ENCODE measurements around the gene ZNF12. TPM values are rescaled to one million over a fixed set of nuclear protein-coding genes. Genes with fewer than 3 reads are reported as not detected.
"Not testable (repeated sequence)": the region's sequence is repeated elsewhere in the genome, so short reads cannot be mapped to it uniquely, and the experiment has no call there.

The ZNF12 gene
- total RNA-seq, 2 experiments from 2014 or later = 17.2 to 18.2 TPM

DNA sequence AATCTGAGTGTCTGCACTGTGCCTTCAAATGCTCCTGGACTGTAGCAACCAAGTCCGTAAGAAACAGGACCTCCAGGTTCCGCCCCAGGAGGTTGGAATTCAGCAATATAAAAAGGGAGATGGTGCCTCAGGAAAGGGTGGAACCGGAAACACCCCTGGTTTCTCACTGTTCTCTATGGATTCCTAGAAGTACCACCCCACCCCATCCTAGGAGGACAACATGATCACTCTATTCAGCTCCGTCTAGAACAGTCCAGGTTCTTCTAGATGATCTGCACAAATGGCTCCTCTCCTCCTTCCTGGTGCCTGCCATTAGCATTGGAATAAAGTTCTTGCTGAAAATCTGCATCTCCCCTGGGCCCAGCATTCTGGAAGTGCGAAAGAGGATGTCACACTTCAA lies 7.6 kb upstream of the ZNF12 start:
- DNase-seq = no peak
- Mint-ChIP-seq H3K27ac (no peak overlapping the region), H3K4me3 (no peak overlapping the region), H3K27me3 (peaks cover 27% of the 10 kb centered on the region), H3K4me1 (peaks cover 5% of the 10 kb centered on the region), H3K9me3 (no peaks in the 10 kb centered on the region), H3K36me3 (no peaks in the 10 kb centered on the region)

DNA sequence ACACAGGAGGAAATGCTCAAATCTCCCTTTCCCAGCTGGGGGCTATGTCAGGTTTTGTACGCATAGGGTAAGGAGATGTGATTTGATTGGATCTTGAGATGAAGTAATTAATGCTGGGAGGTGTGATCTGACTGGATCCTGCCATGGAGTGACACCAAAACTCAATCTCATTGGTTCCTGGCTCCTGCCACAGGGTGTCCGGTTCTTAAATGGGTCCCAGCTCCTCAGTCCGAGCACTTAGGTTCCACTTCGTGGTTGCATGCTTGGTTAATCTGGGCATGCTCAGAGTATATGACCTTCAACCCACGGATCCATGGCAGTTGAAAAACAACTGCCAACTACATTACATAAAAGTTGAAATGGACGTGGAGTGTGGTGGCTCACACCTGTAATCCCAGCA lies 3.1 kb upstream of the ZNF12 start:
- Mint-ChIP-seq H3K27ac (no peak overlapping the region), H3K27me3 (peaks cover 16% of the 10 kb centered on the region), H3K36me3 (peaks cover 15% of the 10 kb centered on the region), H3K4me1 (peaks cover 14% of the 10 kb centered on the region), H3K4me3 (no peak overlapping the region), H3K9me3 (peaks cover 10% of the 10 kb centered on the region)
- DNase-seq = peak; percentile 29

DNA sequence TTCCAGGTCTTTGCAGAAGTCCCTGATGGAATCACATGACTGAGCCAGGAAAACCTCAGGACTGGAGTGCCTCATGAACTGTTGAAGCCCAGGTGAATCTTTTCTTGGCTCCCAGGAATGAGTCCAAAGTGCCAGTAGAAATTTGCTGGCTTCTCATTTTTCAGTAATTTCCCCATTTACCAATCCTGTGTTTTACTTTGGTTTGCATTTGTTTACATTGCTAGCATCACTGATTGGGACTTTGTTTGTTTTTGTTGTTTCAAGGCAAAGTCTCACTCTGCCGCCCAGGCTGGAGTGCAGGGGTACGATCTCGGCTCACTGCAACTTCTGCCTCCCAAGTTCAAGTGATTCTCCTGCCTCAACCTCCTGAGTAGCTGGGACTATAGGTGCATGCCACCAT lies 1.6 kb upstream of the ZNF12 start:
- no peak overlapping the region for H3K4me3 Mint-ChIP-seq
- H3K9me3 Mint-ChIP-seq = peaks cover 16% of the 10 kb centered on the region
- H3K27me3 Mint-ChIP-seq = peaks cover 12% of the 10 kb centered on the region
- no peak overlapping the region for H3K27ac Mint-ChIP-seq
- peaks cover 21% of the 10 kb centered on the region for H3K4me1 Mint-ChIP-seq
- DNase-seq = no peak
- peaks cover 27% of the 10 kb centered on the region for H3K36me3 Mint-ChIP-seq

DNA sequence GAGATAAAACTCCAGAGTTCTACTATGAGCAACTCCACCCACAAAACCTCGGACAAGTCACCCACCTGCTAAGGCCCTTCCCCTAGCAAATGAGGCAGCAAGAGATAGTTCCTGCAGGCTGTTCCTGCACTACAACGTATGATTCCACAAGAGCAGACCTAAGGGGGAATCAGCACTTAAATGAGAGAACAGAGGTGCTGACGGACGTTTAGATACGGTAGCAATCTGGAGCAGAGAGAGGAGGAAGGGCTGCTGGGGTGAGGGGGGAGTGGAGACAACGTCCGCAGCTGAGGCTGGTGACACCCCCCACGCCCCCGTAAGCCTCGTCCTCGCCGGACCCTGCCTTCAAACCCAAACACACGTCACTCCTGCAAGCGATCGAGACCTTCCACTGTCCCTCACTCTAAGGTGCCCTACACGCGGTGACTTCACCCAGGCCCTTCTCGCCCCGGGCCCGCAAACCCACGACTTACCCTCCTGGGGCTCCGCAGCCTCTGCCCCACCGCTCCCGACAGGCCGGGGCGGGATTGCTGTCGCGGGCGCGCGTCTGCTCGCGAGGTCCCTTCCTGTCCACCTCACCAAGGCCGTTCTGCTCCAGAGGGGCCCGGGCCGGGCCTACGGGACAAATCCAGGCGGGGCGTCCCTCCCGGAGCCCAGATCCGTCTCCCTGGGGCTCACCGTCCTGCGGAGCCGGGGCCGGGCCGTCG lies 635 bp downstream of the ZNF12 start:
- Mint-ChIP-seq H3K4me3 (peak overlapping the region; percentile 88), H3K4me1 (peaks cover 32% of the 10 kb centered on the region), H3K27me3 (peaks cover 5% of the 10 kb centered on the region), H3K36me3 (peaks cover 34% of the 10 kb centered on the region), H3K27ac (peak overlapping the region; percentile 87), H3K9me3 (peaks cover 35% of the 10 kb centered on the region)
- DNase-seq = peak; percentile 35

DNA sequence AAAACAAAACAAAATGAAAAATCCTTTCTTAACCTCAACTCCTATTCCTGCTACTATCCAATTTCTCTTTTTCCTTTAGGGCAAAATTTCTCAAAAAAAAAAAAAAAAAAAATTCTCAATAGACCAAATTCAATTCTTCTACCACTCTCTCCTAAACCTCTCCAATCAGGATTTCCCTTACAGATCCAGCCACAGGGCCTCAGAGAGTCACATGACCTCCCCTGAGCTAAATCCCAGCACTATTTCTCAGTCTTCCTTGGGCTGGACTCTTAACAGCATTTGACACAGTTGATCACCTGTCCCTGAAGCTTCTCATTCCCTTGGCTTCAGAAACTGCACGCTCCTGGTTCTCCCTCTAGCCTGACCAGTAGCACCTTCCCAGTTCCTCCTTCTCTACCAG lies 4.9 kb downstream of the ZNF12 start:
- H3K27ac Mint-ChIP-seq = no peak overlapping the region
- DNase-seq = no peak
- H3K9me3 Mint-ChIP-seq = peaks cover 49% of the 10 kb centered on the region
- H3K27me3 Mint-ChIP-seq = no peaks in the 10 kb centered on the region
- no peak overlapping the region for H3K4me3 Mint-ChIP-seq
- H3K36me3 Mint-ChIP-seq = peaks cover 31% of the 10 kb centered on the region
- peaks cover 23% of the 10 kb centered on the region for H3K4me1 Mint-ChIP-seq

DNA sequence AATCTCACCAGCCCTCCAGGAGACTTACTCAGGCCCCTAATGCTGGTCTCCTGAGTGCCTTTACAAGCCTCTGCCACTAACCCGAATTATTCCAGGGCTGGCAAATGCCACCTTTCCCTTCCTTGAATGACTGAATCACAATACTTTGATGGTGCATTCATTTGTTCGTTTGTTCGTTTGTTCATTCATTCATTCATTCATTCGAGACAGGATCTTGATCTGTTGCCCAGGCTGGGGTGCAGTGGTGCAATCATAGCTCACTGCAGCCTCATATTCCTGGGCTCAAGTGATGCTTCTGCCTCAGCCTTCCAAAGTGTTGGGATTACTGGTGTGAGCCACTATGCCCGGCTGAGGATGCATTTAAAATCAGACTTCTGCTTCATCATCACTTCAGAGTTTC lies 6.0 kb downstream of the ZNF12 start:
- H3K4me1 Mint-ChIP-seq = peaks cover 23% of the 10 kb centered on the region
- DNase-seq = no peak
- no peak overlapping the region for H3K27ac Mint-ChIP-seq
- peaks cover 49% of the 10 kb centered on the region for H3K9me3 Mint-ChIP-seq
- H3K36me3 Mint-ChIP-seq = peaks cover 29% of the 10 kb centered on the region
- no peaks in the 10 kb centered on the region for H3K27me3 Mint-ChIP-seq
- H3K4me3 Mint-ChIP-seq = no peak overlapping the region

DNA sequence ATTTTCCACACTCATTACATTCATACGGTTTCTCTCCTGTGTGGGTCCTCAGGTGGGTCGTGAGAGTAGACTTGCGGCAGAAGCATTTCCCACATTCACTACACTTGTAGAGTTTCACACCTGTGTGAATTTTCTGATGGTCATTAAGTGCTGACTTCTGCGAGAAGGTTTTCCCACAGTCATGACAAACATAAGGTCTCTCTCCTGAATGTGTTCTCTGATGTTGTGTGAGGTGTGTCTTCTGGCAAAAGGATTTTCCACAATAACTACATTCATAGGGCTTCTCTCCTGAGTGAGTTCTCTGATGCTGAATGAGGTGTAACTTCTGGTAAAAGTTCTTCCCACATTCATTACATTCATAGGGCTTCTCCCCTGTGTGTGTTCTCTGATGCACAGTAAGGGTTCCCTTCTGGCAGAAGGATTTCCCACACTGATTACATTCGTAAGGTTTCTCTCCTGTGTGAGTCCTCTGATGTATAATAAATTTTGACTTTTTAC lies 15.1 kb downstream of the ZNF12 start:
- Mint-ChIP-seq H3K4me3 (no peak overlapping the region), H3K36me3 (peaks cover 31% of the 10 kb centered on the region), H3K9me3 (peaks cover 46% of the 10 kb centered on the region), H3K27me3 (no peaks in the 10 kb centered on the region), H3K27ac (peak overlapping the region; percentile 48), H3K4me1 (no peaks in the 10 kb centered on the region)
- DNase-seq = no peak

DNA sequence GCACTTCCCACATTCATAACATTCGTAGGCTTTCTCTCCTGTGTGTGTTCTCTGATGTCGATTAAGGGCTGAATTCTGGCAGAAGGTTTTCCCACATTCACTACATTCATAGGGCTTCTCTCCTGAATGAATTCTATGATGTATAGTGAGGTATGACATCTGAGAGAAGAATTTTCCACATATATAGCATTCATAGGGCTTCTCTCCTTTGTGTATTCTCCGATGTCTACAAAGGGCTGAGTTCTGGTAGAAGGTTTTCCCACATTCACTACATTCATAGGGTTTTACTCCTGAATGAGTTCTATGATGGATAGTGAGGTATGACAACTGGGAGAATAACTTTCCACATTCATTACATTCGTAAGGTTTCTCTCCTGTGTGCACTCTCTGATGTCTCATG lies 15.6 kb downstream of the ZNF12 start:
- Mint-ChIP-seq H3K27ac (no peak overlapping the region), H3K4me1 (no peaks in the 10 kb centered on the region), H3K4me3 (no peak overlapping the region), H3K27me3 (no peaks in the 10 kb centered on the region), H3K36me3 (peaks cover 36% of the 10 kb centered on the region), H3K9me3 (peaks cover 52% of the 10 kb centered on the region)
- DNase-seq = no peak

DNA sequence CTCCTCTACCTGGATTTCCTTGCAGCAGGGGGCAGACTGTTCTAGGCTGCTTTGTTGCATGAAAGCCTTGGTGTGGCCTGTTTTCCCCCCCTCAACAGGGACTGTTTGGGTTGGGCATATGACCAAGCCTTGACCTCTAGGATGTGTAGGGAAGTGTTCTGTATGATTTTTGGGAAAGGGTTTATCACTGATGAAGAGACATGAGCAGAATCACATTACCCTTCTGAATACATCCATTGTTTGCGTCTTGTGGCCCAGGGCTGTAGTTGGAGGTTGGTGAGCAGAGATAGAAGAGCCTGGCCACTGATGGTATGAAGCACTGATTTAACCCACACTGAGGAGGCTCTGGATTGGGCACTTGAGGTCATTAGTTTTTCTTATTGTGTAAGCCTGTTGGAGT lies 26.6 kb downstream of the ZNF12 start:
- no peaks in the 10 kb centered on the region for H3K4me1 Mint-ChIP-seq
- no peak overlapping the region for H3K4me3 Mint-ChIP-seq
- DNase-seq = no peak
- peaks cover 75% of the 10 kb centered on the region for H3K9me3 Mint-ChIP-seq
- H3K27ac Mint-ChIP-seq = no peak overlapping the region
- H3K36me3 Mint-ChIP-seq = peaks cover 19% of the 10 kb centered on the region
- H3K27me3 Mint-ChIP-seq = no peaks in the 10 kb centered on the region

DNA sequence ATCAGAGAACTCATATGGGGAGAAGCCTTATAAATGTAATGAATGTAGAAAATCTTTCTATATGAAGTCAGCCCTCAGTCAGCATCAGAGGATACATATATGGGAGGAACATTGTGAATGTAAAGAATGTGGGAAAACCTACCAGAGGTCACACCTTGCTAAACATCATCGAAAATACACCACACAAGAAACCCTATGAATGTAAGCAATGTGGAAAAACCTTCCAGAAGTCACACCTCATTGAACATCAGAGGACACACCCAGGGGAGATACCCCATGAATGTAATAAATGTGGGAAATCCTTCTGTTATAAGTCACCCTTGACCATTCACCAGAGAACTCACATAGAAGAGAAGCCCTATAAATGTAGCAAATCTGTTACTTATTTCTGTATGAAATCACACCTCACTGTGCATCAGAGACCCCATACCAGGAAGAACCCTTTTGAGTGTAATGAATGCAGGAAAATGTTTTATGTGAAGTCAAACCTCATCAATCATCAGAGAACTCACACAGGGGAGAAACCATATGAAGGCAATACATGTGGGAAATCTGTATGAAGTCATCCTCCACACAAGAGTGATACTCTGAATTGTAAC lies 30.8 kb downstream of the ZNF12 start:
- no peaks in the 10 kb centered on the region for H3K4me1 Mint-ChIP-seq
- no peak overlapping the region for H3K4me3 Mint-ChIP-seq
- H3K27me3 Mint-ChIP-seq = no peaks in the 10 kb centered on the region
- no peak for DNase-seq
- H3K36me3 Mint-ChIP-seq = peaks cover 32% of the 10 kb centered on the region
- H3K9me3 Mint-ChIP-seq = peaks cover 65% of the 10 kb centered on the region
- H3K27ac Mint-ChIP-seq = no peak overlapping the region

DNA sequence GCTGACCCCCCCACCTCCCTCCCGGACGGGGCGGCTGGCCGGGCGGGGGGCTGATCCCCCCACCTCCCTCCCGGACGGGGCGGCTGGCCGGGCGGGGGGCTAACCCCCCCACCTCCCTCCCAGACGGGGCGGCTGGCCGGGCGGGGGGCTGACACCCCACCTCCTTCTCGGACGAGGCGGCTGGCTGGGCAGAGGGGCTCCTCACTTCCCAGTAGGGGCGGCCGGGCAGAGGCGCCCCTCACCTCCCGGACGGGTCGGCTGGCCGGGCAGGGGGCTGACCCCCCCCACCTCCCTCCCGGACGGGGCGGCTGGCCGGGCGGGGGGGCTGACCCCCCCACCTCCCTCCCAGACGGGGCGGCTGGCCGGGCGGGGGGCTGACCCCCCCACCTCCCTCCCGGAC lies 35.9 kb downstream of the ZNF12 start:
- not testable (repeated sequence) for H3K27me3 Mint-ChIP-seq, DNase-seq, H3K4me3 Mint-ChIP-seq, H3K27ac Mint-ChIP-seq, H3K4me1 Mint-ChIP-seq
- H3K36me3 Mint-ChIP-seq = peaks cover 62% of the 10 kb centered on the region
- peaks cover 59% of the 10 kb centered on the region for H3K9me3 Mint-ChIP-seq

DNA sequence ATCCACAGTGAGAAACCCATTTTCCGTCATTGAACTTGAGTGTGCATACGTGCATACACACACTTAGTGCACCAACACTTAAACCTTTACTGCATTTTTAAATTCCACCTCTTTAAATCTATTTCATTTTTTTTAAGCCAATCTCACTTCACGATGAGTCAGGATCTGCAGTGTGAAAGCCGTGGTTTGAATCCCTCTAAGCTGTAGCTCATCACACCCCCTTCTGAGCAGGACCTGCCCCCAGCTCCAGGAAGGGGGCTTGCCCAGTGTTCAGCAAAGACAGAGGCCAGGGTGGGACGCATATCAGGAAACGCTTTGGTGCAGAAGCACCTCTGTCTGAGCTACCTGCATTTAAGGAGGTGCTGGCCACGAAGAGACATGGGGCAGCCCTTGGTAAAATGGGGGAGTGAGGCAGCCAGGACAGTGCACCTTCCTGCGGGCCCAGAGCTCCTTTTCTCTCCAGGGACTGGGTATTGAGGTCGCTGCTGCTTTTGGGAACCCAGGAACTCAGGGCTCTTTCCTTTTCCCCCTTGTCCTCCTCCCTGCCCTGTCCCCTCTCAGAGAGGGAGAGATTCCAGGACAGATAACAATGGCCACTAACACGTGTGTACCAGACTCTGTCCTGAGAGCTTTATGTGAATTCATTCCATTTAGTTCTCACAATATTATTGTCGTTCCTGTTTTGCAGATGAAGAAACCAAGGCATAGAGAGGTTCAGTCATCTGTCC lies 48.0 kb downstream of the ZNF12 start:
- DNase-seq = no peak
- Mint-ChIP-seq H3K27me3 (no peaks in the 10 kb centered on the region), H3K4me3 (no peak overlapping the region), H3K36me3 (peaks cover 12% of the 10 kb centered on the region), H3K9me3 (no peaks in the 10 kb centered on the region), H3K27ac (no peak overlapping the region), H3K4me1 (peaks cover 15% of the 10 kb centered on the region)

DNA sequence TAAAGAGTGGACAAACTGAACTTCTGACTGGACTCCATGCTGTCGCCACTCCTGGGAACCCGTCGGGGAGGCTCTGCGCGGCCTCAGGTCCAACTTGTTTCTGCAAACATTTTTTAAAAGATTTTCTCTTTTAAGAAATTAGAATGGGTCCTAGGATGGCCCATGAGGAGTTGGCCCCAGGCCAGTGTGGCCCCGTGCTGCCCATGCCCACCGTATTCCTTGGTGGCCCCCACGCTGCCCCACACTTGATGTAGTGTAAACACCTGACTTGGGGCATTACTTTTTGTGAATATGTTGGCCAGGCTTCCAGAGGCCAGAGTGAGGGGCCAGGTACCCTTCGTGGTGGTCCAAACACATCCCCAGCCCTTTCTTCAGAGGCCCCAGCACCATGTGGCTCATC lies 50.3 kb downstream of the ZNF12 start:
- H3K36me3 Mint-ChIP-seq = peaks cover 19% of the 10 kb centered on the region
- no peaks in the 10 kb centered on the region for H3K27me3 Mint-ChIP-seq
- peaks cover 15% of the 10 kb centered on the region for H3K4me1 Mint-ChIP-seq
- no peak for DNase-seq
- no peak overlapping the region for H3K4me3 Mint-ChIP-seq
- no peak overlapping the region for H3K27ac Mint-ChIP-seq
- no peaks in the 10 kb centered on the region for H3K9me3 Mint-ChIP-seq

DNA sequence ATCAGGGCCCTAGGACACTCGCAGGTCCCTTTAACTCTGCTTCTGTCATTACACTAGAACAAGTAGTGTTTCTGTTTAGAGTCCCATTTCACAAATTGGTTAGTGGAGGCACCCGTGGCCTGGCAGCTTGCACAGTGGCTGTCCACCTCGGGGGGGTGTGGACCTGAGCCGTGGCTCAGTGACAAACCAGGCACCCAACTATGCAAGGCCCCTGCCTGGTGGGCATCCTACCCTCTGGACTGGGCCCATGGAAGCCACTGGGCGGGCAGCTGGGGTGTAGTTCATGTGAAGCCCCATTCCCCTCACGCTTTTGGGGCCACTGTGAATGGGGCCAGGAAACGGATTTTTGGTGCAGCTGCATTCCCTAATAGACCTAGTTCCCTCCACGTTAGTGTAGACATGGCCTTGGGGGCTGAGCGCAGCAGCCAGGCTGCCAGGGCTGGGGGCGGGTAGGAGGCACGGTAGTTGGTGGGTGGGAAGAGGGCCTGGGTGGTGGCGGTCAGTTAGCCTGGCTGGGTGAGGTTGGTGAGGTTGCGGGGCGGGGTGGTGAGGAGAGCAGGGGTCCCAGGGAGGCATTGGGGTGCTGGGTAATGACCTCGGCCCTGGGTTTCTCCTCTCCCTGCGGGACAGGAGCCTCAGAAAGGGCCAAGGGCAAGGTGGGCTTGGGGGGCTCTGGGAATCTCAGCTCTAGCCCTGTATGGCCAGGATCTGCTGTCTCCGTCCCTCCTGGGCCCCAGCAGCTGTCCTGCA lies 50.9 kb downstream of the ZNF12 start:
- peaks cover 12% of the 10 kb centered on the region for H3K4me1 Mint-ChIP-seq
- H3K36me3 Mint-ChIP-seq = peaks cover 25% of the 10 kb centered on the region
- no peak overlapping the region for H3K4me3 Mint-ChIP-seq

More for the DNA sequence above, 50.9 kb downstream of the ZNF12 start:
- Mint-ChIP-seq H3K9me3 (peaks cover 2% of the 10 kb centered on the region), H3K27ac (no peak overlapping the region), H3K27me3 (no peaks in the 10 kb centered on the region)
- no peak for DNase-seq

All from activated naive CD8-positive, alpha-beta T cell treated with anti-CD3 and anti-CD28 coated beads for 36 hours (primary cell).